Prostate gland (tissue), 2 donors: ENCODE measurements around the gene FBXL17.

Experiments used
- CTCF ChIP-seq, 4 experiments: fragments of 200-600 bp in 2 of 4; fragments of 450-650 bp in 2 of 4; sonication (generic) in 2 of 4; IDR thresholded peaks; 1 replicate in 3 of 4; 2 replicates in 1 of 4; pipeline ENCODE4 v1.5.1; 2016 to 2019; ENCODE audit warnings: antibody characterized with exemption in 4 of 4, mild to moderate bottlenecking in 2 of 4, moderate library complexity in 2 of 4
- POLR2AphosphoS5 ChIP-seq: sonication (generic); formaldehyde crosslinking; IDR thresholded peaks from one replicate; pipeline ENCODE4 v1.6.1; 2017; ENCODE audit warnings: antibody characterized with exemption

- TF ChIP-seq CTCF (IDR thresholded peaks at IDR 0.05) (no peak), POLR2AphosphoS5 (no peak)
These were observed 317.6 kb downstream of the FBXL17 start for GRCh38 chr5:108064302-108064701.
